Measurements from ENCODE around the gene SPRR2E. TPM values are rescaled to one million over a fixed set of nuclear protein-coding genes. Genes with fewer than 3 reads are reported as not detected.
A peak's percentile ranks its signal among the peaks of the same experiment; 100 is the strongest.
"Not testable (repeated sequence)": the region's sequence is repeated elsewhere in the genome, so short reads cannot be mapped to it uniquely, and the experiment has no call there.

SPRR2E gene
- total RNA-seq (2014; rRNA removed; shearing (Covaris generic); ENCODE audit: low replicate concordance), result not detected in 2 replicates

DNA sequence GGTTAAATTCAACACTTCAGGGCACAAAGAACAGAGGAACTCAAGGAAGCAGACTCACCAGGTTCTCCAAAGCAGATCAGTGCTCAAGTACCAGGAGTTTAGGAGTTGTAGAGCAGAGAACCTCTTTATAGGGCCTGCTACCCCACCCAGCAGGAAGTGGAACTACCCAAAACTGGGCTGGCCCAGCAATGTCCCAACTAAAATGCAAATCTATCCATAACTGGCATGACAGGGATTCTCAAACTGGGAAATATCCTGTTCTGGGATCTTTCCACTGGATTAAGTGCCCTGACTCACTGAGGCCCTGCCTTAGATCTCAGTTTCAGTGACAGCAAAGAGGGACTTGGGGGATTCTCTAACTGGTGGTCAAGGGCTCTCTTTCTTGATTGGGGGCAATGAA, at the start of gene SPRR2E:
TSS of gene SPRR2E (minus strand) at position 101 of the 400 bp plus-strand sequence. CDS start 775 bp downstream, outside the sequence.
- DNase-seq (ENCODE audit: low read depth), result no peak
- in situ Hi-C loops (cut with HindIII; ENCODE audit: low pct_unique_long_range_greater_than_20kb, low sequenced_read_pairs), result no loop called here

DNA sequence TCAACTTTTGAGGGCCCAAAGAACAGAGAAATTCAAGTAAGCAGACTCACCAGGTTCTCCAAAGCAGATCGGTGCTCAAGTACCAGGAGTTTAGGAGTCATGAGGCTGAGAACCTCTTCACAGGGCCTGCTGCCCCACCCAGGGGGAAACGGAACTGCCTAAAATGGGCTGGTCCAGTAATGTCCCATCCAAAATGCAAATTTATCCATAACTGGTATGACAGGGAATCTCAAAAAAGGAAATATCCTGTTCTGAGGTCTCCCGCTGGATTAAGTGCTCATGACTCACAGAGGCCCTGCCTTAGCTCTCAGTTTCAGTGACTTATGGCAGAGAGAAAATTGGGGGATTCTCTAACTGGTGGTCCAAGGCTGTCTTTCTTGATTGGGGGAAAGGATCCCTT, 47.1 kb upstream of the SPRR2E start:
- no peak for DNase-seq (ENCODE audit: low read depth)
- in situ Hi-C loops (cut with HindIII; ENCODE audit: low pct_unique_long_range_greater_than_20kb, low sequenced_read_pairs), result no loop called here

- in situ Hi-C loops (cut with HindIII; ENCODE audit: low pct_unique_long_range_greater_than_20kb, low sequenced_read_pairs), result no loop called here
- DNase-seq (ENCODE audit: low read depth), result no peak
Observed at GRCh38 chr1:153140484-153140883, 46.2 kb upstream of the SPRR2E start.

DNA sequence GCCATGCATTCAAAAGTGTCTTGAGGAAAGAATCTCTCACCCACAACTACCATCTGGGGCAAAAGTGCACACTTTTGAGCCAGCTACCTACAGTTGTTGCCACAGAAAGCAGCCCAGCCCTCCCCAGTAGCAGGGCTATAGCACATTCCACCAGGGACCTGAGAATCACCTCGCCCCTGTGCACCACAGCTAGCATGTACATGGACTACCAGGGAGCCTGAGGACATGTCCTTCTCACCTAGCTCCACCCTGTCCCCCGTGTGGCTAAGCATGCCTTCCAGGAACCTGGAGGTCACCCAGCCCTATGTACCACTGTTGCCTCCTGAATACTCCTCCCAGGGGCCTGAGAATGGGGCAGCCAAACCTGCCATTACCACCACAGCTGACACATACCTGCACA, 39.4 kb upstream of the SPRR2E start:
- in situ Hi-C loops (cut with HindIII; ENCODE audit: low pct_unique_long_range_greater_than_20kb, low sequenced_read_pairs), result no loop called here

DNA sequence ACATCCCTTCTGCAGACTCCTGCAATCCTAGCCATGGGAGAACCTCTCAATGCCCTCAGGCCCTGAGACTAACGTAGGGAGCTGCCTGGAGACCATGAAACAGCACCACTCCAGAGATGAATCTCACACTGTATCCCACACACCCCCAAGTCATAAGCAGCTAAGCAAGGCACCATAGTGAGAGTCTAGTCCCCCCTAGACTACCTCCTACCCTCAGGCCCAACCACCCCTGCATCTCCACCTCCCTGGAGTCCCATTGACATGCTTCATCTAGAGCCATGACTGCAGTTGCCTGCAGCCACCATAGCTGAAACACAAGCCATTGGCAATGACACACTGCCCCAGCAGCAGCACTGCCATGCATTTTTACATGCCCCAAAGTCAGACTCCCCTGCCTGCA, 38.9 kb upstream of the SPRR2E start:
- no peak for DNase-seq (ENCODE audit: low read depth)
- in situ Hi-C loops (cut with HindIII; ENCODE audit: low pct_unique_long_range_greater_than_20kb, low sequenced_read_pairs), result no loop called here

More for the DNA sequence above, 39.4 kb upstream of the SPRR2E start:
- DNase-seq (ENCODE audit: low read depth), result no peak

GRCh38 chr1:153128688-153129087, 34.4 kb upstream of the SPRR2E start:
- in situ Hi-C loops (cut with HindIII; ENCODE audit: low pct_unique_long_range_greater_than_20kb, low sequenced_read_pairs); DNase-seq (ENCODE audit: low read depth): not testable (repeated sequence)

DNA sequence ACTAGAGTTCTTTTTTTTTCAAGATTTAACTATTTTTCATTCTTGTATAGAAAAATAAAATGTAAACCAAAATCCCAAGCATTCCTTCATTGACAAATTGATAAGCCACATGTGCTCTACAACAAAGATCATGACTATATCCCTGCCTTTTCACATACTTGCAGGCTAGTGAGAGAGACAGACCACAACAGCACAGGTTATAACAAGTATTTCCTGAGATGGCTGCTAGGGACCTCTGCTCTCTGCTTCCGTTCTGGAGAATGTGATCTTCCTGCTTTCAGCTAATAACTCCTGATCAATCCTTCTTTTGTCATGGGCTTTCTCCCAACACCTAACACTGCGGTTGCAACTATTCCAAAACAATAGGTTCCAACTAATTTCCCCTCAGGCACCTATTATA, 33.0 kb upstream of the SPRR2E start:
- in situ Hi-C loops (cut with HindIII; ENCODE audit: low pct_unique_long_range_greater_than_20kb, low sequenced_read_pairs), result no loop called here
- DNase-seq (ENCODE audit: low read depth), result no peak

GRCh38 chr1:153125536-153125935, 31.2 kb upstream of the SPRR2E start:
- in situ Hi-C loops (cut with HindIII; ENCODE audit: low pct_unique_long_range_greater_than_20kb, low sequenced_read_pairs), result no loop called here
- no peak for DNase-seq (ENCODE audit: low read depth)

GRCh38 chr1:153123793-153124192, 29.5 kb upstream of the SPRR2E start:
- DNase-seq (ENCODE audit: low read depth); in situ Hi-C loops (cut with HindIII; ENCODE audit: low pct_unique_long_range_greater_than_20kb, low sequenced_read_pairs): not testable (repeated sequence)

DNA sequence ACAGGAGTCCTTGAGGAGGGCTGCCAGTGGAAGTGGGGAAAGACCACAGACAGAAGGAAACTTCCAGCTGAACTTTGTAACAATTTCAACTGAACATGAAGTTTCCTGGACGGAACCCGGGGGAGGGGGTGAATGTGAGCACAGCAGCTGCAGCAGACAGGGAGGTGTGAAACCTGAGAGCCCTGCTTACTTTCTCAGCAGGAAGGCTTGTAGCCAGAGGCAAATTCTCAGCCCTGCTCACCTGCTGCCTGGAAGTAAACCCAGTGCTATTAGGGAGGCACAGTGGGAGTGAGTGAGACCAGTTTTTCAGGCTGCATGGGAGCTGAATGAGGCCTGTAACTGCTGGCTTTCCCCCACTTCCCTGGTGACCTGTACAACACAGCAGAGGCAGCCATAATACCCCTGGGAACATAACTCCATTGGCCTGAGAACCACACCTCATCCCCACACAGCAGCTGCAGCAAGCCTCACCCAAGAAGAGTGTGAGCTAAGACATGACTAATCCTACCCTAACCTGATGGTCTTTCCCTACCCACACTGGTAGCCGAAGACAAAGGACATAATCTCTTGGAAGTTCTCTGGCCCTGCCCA, 28.6 kb upstream of the SPRR2E start:
- in situ Hi-C loops (cut with HindIII; ENCODE audit: low pct_unique_long_range_greater_than_20kb, low sequenced_read_pairs), result no loop called here
- DNase-seq (ENCODE audit: low read depth), result no peak

DNA sequence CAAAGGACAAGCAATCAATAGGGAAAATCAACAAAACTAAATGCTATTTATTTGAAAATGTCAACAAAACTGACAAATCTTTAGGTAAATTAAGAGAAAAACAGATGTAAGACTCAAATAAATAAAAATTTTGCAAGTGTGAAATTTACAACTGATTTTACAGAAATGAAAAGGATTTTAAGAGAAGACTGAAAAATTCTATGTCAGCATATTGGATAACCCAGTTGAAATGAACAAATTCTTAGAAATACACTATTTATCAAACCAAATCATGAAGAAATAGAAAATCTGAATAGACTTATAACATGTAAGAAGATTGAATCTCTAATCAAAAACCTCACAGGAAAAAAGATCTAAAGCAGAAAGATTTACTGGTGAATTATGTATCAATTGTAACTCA, 26.6 kb upstream of the SPRR2E start:
- in situ Hi-C loops (cut with HindIII; ENCODE audit: low pct_unique_long_range_greater_than_20kb, low sequenced_read_pairs), result no loop called here
- no peak for DNase-seq (ENCODE audit: low read depth)

DNA sequence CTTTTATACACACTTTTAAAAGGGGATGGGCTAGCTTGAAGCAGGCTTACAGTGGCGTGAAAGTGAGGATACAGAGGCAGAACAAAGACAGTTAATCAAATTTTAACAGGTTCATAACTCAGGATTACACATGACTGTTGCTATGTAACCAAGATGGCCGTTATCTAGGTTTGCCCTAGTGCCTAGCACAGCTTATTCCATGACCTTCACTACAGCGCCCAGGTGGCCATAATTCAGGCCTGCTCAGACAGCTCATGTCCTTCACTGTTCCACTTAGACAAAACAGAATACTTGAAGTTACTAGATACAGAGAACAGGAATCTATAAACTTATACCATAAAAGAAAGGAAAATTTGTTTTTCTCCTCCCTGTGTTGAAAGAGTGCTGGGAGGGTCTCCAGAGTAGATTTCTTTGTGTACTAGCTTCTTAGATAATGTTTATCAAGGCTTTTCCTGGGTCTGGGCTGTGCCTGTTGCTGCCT, 25.2 kb upstream of the SPRR2E start:
- in situ Hi-C loops (cut with HindIII; ENCODE audit: low pct_unique_long_range_greater_than_20kb, low sequenced_read_pairs), result no loop called here
- DNase-seq (ENCODE audit: low read depth), result no peak

DNA sequence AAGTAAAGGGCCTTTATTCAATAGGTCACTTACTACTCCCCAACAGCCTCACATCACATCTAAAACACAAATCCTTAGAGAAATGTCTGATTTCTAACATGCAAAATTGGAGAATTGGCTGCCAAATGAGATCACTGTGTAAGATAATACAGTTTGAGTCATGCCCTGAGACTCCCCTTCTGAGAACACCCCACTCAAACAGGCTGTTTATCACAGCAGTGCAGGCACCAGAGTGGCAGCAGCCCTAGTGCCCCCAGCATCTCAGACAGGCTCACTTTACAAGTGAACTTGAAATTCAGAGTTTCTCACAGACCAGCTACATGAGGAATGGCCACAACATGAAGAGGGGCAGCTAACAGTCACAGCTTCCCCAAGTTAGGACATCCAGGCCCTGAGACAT, 20.9 kb upstream of the SPRR2E start:
- in situ Hi-C loops (cut with HindIII; ENCODE audit: low pct_unique_long_range_greater_than_20kb, low sequenced_read_pairs); DNase-seq (ENCODE audit: low read depth): not testable (repeated sequence)

GRCh38 chr1:153113416-153113815, 19.1 kb upstream of the SPRR2E start, which contains the start of gene SPRR2F:
TSS of gene SPRR2F (minus strand) at chr1:153113516. CDS start at chr1:153112733, 783 bp downstream.
- in situ Hi-C loops (cut with HindIII; ENCODE audit: low pct_unique_long_range_greater_than_20kb, low sequenced_read_pairs), result no loop called here
- no peak for DNase-seq (ENCODE audit: low read depth)

DNA sequence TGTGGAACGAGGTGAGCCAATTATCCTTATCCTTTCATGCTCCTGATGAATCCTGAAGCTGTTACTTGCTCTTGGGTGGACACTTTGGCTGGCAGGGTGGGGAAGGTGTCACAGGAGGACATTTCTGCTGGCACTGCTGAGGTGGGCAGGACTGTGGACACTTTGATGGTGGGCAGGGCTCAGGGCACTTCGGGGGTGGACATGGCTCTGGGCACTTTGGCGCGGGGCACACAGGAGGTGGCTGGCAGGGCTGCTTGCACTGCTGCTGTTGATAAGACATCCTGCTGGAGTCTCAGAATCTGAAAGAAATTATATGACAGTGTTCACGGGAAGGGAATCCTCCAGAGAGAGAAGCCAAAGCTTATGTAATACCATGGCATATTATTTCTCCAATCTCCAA, 18.1 kb upstream of the SPRR2E start:
- DNase-seq (ENCODE audit: low read depth); in situ Hi-C loops (cut with HindIII; ENCODE audit: low pct_unique_long_range_greater_than_20kb, low sequenced_read_pairs): not testable (repeated sequence)

GRCh38 chr1:153100245-153100644, 5.9 kb upstream of the SPRR2E start:
- peak; percentile 18 for DNase-seq (ENCODE audit: low read depth)
- in situ Hi-C loops (cut with HindIII; ENCODE audit: low pct_unique_long_range_greater_than_20kb, low sequenced_read_pairs), result no loop called here

DNA sequence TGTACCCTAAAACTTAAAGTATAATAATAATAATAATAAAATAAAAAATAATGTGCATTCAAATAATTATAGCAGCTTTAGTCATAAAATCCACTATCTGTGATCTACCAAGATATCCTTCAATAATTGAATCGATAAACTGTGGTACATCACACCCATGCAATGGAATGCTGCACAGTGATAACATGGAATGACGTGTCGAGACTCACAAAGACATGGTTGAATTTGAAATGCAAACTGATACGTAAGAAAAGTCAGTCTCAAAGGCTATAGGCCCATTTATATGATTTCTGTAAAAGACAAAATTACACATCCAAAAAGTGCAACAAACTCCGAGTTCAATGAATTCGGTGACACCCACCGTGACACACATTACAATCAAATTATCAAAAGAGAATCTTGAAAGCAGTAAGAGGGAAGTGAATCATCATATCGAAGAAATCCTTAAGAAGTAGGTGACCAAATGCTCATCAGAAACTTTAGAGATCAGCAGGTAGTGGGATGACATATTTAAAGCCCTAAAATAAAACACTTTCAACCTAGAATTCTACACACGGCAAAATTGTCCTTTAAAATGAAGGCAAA, 5.2 kb upstream of the SPRR2E start:
- in situ Hi-C loops (cut with HindIII; ENCODE audit: low pct_unique_long_range_greater_than_20kb, low sequenced_read_pairs), result no loop called here
- no peak for DNase-seq (ENCODE audit: low read depth)

DNA sequence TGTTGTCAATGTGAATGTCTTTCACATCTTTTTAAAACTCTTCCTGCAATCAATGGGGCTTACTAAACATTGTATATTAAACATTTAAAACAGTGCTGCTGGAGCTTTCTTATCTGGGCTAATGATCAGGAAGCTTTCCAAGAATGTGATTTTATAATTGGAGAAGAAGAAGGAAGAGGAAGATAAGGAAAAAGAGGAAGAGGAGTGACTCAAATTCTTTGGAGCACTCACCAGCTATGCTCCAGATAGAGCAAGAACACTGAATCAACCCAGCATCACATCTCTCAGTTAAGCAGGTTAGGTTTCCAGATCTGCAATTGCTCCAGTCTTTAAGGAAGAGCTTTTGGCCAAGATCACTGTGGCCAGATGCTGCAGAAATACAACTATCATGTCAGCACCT, 1.4 kb upstream of the SPRR2E start:
- DNase-seq (ENCODE audit: low read depth), result no peak
- in situ Hi-C loops (cut with HindIII; ENCODE audit: low pct_unique_long_range_greater_than_20kb, low sequenced_read_pairs), result no loop called here

DNA sequence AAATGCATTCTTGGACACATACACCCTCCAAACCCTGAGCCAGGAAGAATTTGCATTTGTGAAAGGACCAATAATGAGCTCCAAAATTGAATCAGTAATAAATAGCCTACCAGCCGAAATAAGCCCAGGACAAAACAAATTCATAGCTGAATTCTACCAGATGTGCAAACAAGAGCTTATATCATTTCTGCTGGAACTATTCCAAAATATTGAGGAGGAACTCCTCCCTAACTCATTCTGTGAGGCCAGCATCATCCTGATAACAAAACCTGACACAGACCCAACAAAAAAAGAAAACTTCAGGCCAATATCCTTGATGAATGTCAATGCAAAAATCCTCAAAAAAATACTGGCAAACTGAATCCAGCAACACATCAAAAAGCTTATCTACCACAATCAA, 6.7 kb downstream of the SPRR2E start:
- in situ Hi-C loops (cut with HindIII; ENCODE audit: low pct_unique_long_range_greater_than_20kb, low sequenced_read_pairs), result no loop called here
- no peak for DNase-seq (ENCODE audit: low read depth)

DNA sequence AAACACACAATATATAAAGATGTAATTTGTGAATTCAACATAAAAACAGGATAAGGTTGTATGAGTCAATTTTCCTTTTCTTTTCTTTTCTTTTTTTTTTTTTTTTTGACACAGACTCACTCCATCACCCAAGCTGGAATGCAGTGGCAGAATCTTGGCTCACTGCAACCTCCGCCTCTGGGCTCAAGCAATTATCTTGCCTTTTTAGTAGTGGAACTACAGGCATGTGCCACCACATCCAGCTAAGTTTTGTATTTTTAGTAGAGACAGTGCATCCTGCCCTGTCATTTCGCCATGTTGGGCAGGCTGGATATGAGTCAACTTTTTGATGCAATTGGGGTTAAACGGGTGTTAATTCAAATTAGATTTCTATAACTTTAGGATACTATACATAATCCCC, 12.6 kb downstream of the SPRR2E start:
- in situ Hi-C loops (cut with HindIII; ENCODE audit: low pct_unique_long_range_greater_than_20kb, low sequenced_read_pairs), result no loop called here
- DNase-seq (ENCODE audit: low read depth), result no peak

Measured in Caki2 (cell line).